K562 (cell line): ENCODE data around the gene PRKD2. TPM values are rescaled to one million over a fixed set of nuclear protein-coding genes. Genes with fewer than 3 reads are reported as not detected.
A peak's percentile ranks its signal among the peaks of the same experiment; 100 is the strongest.

ENCODE experiments used
- BRF1 ChIP-seq: IDR thresholded peaks from 3 replicates; pipeline ENCODE4 v1.6.1; 2011; ENCODE audit warnings: borderline replicate concordance, mild to moderate bottlenecking; ENCODE audit not compliant: insufficient read length; ENCODE audit errors: extremely low read depth
- CHD4 ChIP-seq: fragments of 200-600 bp; sonication (generic); IDR thresholded peaks from 3 replicates; pipeline ENCODE4 v1.6.1; 2012; ENCODE audit warnings: low read depth, mild to moderate bottlenecking, mixed read lengths, low read length, inconsistent platforms; ENCODE audit not compliant: insufficient read depth, insufficient replicate concordance, poor library complexity, severe bottlenecking
- ETV1 ChIP-seq: fragments of 450-650 bp; conservative IDR thresholded peaks from 2 replicates; pipeline ENCODE4 v1.6.1; 2016; ENCODE audit warnings: missing genetic modification characterization, control low read depth, low read depth, missing compliant biosample characterization
- HDAC2 ChIP-seq: fragments of 450-650 bp; IDR thresholded peaks from 2 replicates; pipeline ENCODE4 v1.6.1; 2016; ENCODE audit warnings: mild to moderate bottlenecking
- HMBOX1 ChIP-seq: sonication (generic); IDR thresholded peaks from 2 replicates; pipeline ENCODE4 v1.6.1; 2016
- HNRNPL ChIP-seq: fragments of 200-400 bp; formaldehyde crosslinking; IDR thresholded peaks from 2 replicates; pipeline ENCODE4 v1.6.1; 2017; ENCODE audit warnings: low read depth, mild to moderate bottlenecking, low read length
- MAX ChIP-seq: sonication (generic); formaldehyde crosslinking; IDR thresholded peaks from 2 replicates; pipeline ENCODE4 v1.9.0; 2022; ENCODE audit warnings: mild to moderate bottlenecking, missing genetic modification reagents
- MCM3 ChIP-seq: fragments of 450-650 bp; IDR thresholded peaks from 2 replicates; pipeline ENCODE4 v1.6.1; 2016
- MXD1 ChIP-seq: fragments of 250-450 bp; sonication (Bioruptor Pico); IDR thresholded peaks from 2 replicates; pipeline ENCODE4 v1.8.0; 2021; ENCODE audit warnings: borderline replicate concordance, mild to moderate bottlenecking, moderate library complexity; ENCODE audit not compliant: poor library complexity, severe bottlenecking
- NR2C1 ChIP-seq, 2 experiments: fragments of 450-650 bp; IDR thresholded peaks; 2 replicates each; pipeline ENCODE4 v1.6.1; 2017; ENCODE audit warnings: mild to moderate bottlenecking in 2 of 2, antibody characterized with exemption in 1 of 2, inconsistent platforms in 1 of 2, missing compliant biosample characterization in 1 of 2, missing genetic modification characterization in 1 of 2
- POLR2AphosphoS5 ChIP-seq: IDR thresholded peaks from 2 replicates; pipeline ENCODE4 v1.6.1; 2011; ENCODE audit warnings: mild to moderate bottlenecking, low read depth, low read length, moderate library complexity; ENCODE audit not compliant: control insufficient read depth, insufficient read depth
- TFAM ChIP-seq: fragments of 250-450 bp; sonication (Bioruptor Pico); conservative IDR thresholded peaks from 2 replicates; pipeline ENCODE4 v1.5.0; 2021; ENCODE audit warnings: mild to moderate bottlenecking, moderate library complexity
- ZBTB7A ChIP-seq: IDR thresholded peaks from 2 replicates; pipeline ENCODE4 v1.6.1; 2011; ENCODE audit warnings: low read depth, mild to moderate bottlenecking, low read length, moderate library complexity, borderline replicate concordance; ENCODE audit not compliant: control insufficient read depth
- ZBTB8A ChIP-seq: fragments of 450-650 bp; IDR thresholded peaks from 2 replicates; pipeline ENCODE4 v1.6.1; 2018; ENCODE audit warnings: mild to moderate bottlenecking, moderate library complexity; ENCODE audit not compliant: partially characterized antibody
- ZNF311 ChIP-seq: fragments of 250-450 bp; sonication (Bioruptor Pico); IDR thresholded peaks from 2 replicates; pipeline ENCODE4 v1.4.0; 2020; ENCODE audit warnings: mild to moderate bottlenecking, moderate library complexity
- ZNF551 ChIP-seq: fragments of 250-450 bp; sonication (Bioruptor Pico); IDR thresholded peaks from 2 replicates; pipeline ENCODE4 v1.5.0; 2021; ENCODE audit warnings: mild to moderate bottlenecking, moderate library complexity
- polyA plus RNA-seq, 8 experiments: library from polyadenylated mRNA; depleted of rRNA in 4 of 8; stranded (reverse) in 5 of 8; unstranded in 3 of 8; fragments of >200 nt; fragmentation: Nextera tagmentation in 2 of 8; fragmentation: Illumina TruSeq in 1 of 8; extraction: Ambion mirVana in 2 of 8; extraction: Trizol in 1 of 8; gene quantifications; 2 replicates each; pipeline versions ENCODE4 v1.2.1 to v1.2.3, GENCODE V29; 2011 to 2014; ENCODE audit warnings: inconsistent platforms in 1 of 8, missing spikeins in 1 of 8
- total RNA-seq, 7 experiments: library from RNA; depleted of rRNA in 6 of 7; stranded (reverse); fragments of >200 nt in 6 of 7; fragmentation: Illumina TruSeq in 2 of 7; extraction: Trizol in 2 of 7; gene quantifications; 2 replicates each; pipeline versions ENCODE4 v1.2.1 to v1.2.3, GENCODE V29; 2011 to 2021; ENCODE audit warnings: low replicate concordance in 1 of 7

Gene PRKD2
- total and polyA plus RNA-seq, 9 of the 15 experiments (the other 6 are each of a cell fraction or from before 2014, with no cell fraction given): 1.8 to 60.0 (median 15.0) TPM

- TF ChIP-seq MAX (CRISPR knock-in tag) (0 out of 2 replicates have a peak, but pooled peaks have one; percentile 36), MXD1 (CRISPR knock-in tag) (no peak), ZBTB8A (no peak), BRF1 (no peak), HDAC2 (peak; percentile 20; the same call in 1 of the 2 replicates), ZNF311 (CRISPR knock-in tag) (no peak), ZNF551 (CRISPR knock-in tag) (no peak), CHD4 (no peak), NR2C1 (IDR thresholded peaks at IDR 0.05) (no peak), NR2C1 (tag; IDR thresholded peaks at IDR 0.05) (no peak), HNRNPL (no peak), MCM3 (no peak), POLR2AphosphoS5 (no peak), HMBOX1 (no peak), TFAM (CRISPR knock-in tag) (no peak), ZBTB7A (no peak), ETV1 (tag) (no peak)
Observed at GRCh38 chr19:46630586-46631205, 86.2 kb downstream of the PRKD2 start (continued).
